OCI-LY3 (cell line): ENCODE data around the gene KLHL12.

Source experiments
- H2AFZ ChIP-seq: fragments of 200-600, 300-600 bp; shearing (Covaris generic); 2 replicates; pipeline ENCODE4 v1.6.0; 2014; ENCODE audit warnings: antibody characterized with exemption, low read depth, low read length
- H3K27ac ChIP-seq: fragments of 200-600, 300-600 bp; sonication (generic); 2 replicates; pipeline ENCODE4 v1.5.1; 2014; ENCODE audit warnings: mild to moderate bottlenecking, low read length, moderate library complexity, mixed read lengths
- H3K27me3 ChIP-seq: fragments of 200-600, 300-600 bp; sonication (generic); 2 replicates; pipeline ENCODE4 v1.6.1; 2014; ENCODE audit warnings: low read depth, low read length, mixed read lengths
- H3K36me3 ChIP-seq: fragments of 200-600, 300-600 bp; sonication (generic); replicated peaks from 2 replicates; pipeline ENCODE3; 2014; ENCODE audit warnings: low read depth, low read length, mixed read lengths
- H3K4me1 ChIP-seq: fragments of 300-600, 200-600 bp; sonication (generic); 2 replicates; pipeline ENCODE4 v1.6.1; 2014; ENCODE audit warnings: low read length, mixed read lengths
- H3K4me2 ChIP-seq: fragments of 200-600, 300-600 bp; sonication (generic); 2 replicates; pipeline ENCODE4 v1.6.1; 2014; ENCODE audit warnings: low read length, mixed read lengths
- H3K4me3 ChIP-seq: fragments of 300-600, 200-600 bp; sonication (generic); 2 replicates; pipeline ENCODE4 v1.5.1; 2014; ENCODE audit warnings: antibody characterized with exemption, mild to moderate bottlenecking, low read length, moderate library complexity
- H3K79me2 ChIP-seq: fragments of 300-600, 200-600 bp; shearing (Covaris generic); 2 replicates; pipeline ENCODE4 v1.6.1; 2014; ENCODE audit warnings: mild to moderate bottlenecking, low read length, mixed read lengths
- H3K9ac ChIP-seq: fragments of 300-600, 200-600 bp; shearing (Covaris generic); 2 replicates; pipeline ENCODE4 v1.6.0; 2014; ENCODE audit warnings: mild to moderate bottlenecking, low read length, moderate library complexity
- H3K9me3 ChIP-seq: fragments of 200-600, 300-600 bp; shearing (Covaris generic); 2 replicates; pipeline ENCODE4 v1.6.1; 2014; ENCODE audit warnings: low read length, mixed read lengths; ENCODE audit not compliant: insufficient read depth
- H4K20me1 ChIP-seq: fragments of 200-600, 300-600 bp; sonication (generic); 2 replicates; pipeline ENCODE4 v1.6.1; 2016; ENCODE audit warnings: low read length, mixed read lengths; ENCODE audit not compliant: insufficient read depth
- EZH2phosphoT487 ChIP-seq: fragments of 200-600 bp; shearing (Covaris generic); IDR thresholded peaks from 2 replicates; pipeline ENCODE4 v1.6.1; 2018; ENCODE audit warnings: antibody characterized with exemption, mixed run types, low read depth
- TF ChIP-seq, protein P1 (sequence below): fragments of 200-600, 300-600 bp; sonication (generic); IDR thresholded peaks from 2 replicates; pipeline ENCODE4 v1.5.1; 2014; ENCODE audit warnings: antibody characterized with exemption, low read length, low read depth

The KLHL12 gene

GRCh38 chr1:202843081-202843480 lies 84.0 kb downstream of the KLHL12 start:
- H3K36me3 ChIP-seq: no peaks in the 10 kb centered on the region
- H3K4me3 ChIP-seq: no peak overlapping the region
- no peak overlapping the region for H3K9ac ChIP-seq
- H3K9me3 ChIP-seq: no peaks in the 10 kb centered on the region
- no peaks in the 10 kb centered on the region for H4K20me1 ChIP-seq
- H3K27ac ChIP-seq: no peak overlapping the region
- no peaks in the 10 kb centered on the region for H3K79me2 ChIP-seq
- H3K27me3 ChIP-seq: peaks cover 9% of the 10 kb centered on the region
- H3K4me1 ChIP-seq: no peaks in the 10 kb centered on the region
- TF ChIP-seq EZH2phosphoT487: no peak
- TF ChIP-seq, protein P1, sequence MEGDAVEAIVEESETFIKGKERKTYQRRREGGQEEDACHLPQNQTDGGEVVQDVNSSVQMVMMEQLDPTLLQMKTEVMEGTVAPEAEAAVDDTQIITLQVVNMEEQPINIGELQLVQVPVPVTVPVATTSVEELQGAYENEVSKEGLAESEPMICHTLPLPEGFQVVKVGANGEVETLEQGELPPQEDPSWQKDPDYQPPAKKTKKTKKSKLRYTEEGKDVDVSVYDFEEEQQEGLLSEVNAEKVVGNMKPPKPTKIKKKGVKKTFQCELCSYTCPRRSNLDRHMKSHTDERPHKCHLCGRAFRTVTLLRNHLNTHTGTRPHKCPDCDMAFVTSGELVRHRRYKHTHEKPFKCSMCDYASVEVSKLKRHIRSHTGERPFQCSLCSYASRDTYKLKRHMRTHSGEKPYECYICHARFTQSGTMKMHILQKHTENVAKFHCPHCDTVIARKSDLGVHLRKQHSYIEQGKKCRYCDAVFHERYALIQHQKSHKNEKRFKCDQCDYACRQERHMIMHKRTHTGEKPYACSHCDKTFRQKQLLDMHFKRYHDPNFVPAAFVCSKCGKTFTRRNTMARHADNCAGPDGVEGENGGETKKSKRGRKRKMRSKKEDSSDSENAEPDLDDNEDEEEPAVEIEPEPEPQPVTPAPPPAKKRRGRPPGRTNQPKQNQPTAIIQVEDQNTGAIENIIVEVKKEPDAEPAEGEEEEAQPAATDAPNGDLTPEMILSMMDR: no peak
- H2AFZ ChIP-seq: no peak overlapping the region
- no peak overlapping the region for H3K4me2 ChIP-seq
